Esophagus squamous epithelium (tissue), 5 donors: ENCODE measurements around the gene KAT2B. TPM values are rescaled to one million over a fixed set of nuclear protein-coding genes. Genes with fewer than 3 reads are reported as not detected.

ENCODE experiments used
- DNase-seq: peaks from one replicate; lab custom pipeline; 2025; lab: John Stamatoyannopoulos, UW
- H3K27ac ChIP-seq, 4 donors: fragments of 200-600 bp; sonication (generic); one replicate each; pipeline ENCODE4 v1.5.1; 2016 to 2019; ENCODE audit warnings: mild to moderate bottlenecking in 1 of 4
- H3K27me3 ChIP-seq, 4 donors: fragments of 200-600 bp; sonication (generic); 1 replicate in 3 of 4; 2 replicates in 1 of 4; pipeline versions ENCODE4 v1.5.1 to v1.6.0; 2017 to 2021; ENCODE audit warnings: antibody characterized with exemption in 1 of 4
- H3K36me3 ChIP-seq, 3 donors: fragments of 200-600 bp; sonication (generic); one replicate each; pipeline ENCODE4 v1.5.1; 2016 to 2019
- H3K4me1 ChIP-seq, 3 donors: fragments of 200-600 bp; sonication (generic); one replicate each; pipeline ENCODE4 v1.5.1; 2017 to 2019
- H3K4me3 ChIP-seq, 4 donors: fragments of 200-600 bp; sonication (generic); 1 replicate in 3 of 4; 2 replicates in 1 of 4; pipeline ENCODE4 v1.5.1; 2016 to 2019; ENCODE audit warnings: mild to moderate bottlenecking in 2 of 4, moderate library complexity in 1 of 4
- H3K9me3 ChIP-seq, 3 donors: fragments of 200-600 bp; sonication (generic); one replicate each; pipeline ENCODE4 v1.5.1; 2016 to 2019
- CTCF ChIP-seq, 6 experiments: fragments of 450-650 bp in 4 of 6; fragments of 200-600 bp in 2 of 6; sonication (generic) in 2 of 6; IDR thresholded peaks; one replicate each; pipeline ENCODE4 v1.5.1; 2016 to 2019; ENCODE audit warnings: antibody characterized with exemption in 6 of 6, mild to moderate bottlenecking in 4 of 6, moderate library complexity in 4 of 6
- POLR2A ChIP-seq, 4 donors: fragments of 450-650 bp; IDR thresholded peaks; one replicate each; pipeline ENCODE4 v1.6.1; 2017; ENCODE audit warnings: antibody characterized with exemption in 4 of 4, mild to moderate bottlenecking in 4 of 4, moderate library complexity in 3 of 4
- WGBS, 2 donors: methylation state at CpG; one replicate each; pipeline ENCODE4 v1.1.5; 2018; 5-methylcytosine and 5-hydroxymethylcytosine counted together
- intact Hi-C: fragments of 100-400 bp; cut with DNase I; formaldehyde crosslinking; loops from one replicate; pipeline ENCODE4 v1.15.0; 2022
- total RNA-seq, 4 donors: library from RNA; depleted of rRNA; stranded (reverse); fragments of >200 nt; gene quantifications; one replicate each; pipeline ENCODE4 v1.1.0, GENCODE V29; 2016
- donor health status: DM: yes; HTN: yes; CAD: no.

Gene KAT2B
- total RNA-seq, 4 donors from 2014 or later = 20.0 to 27.1 (median 23.8) TPM

GRCh38 chr3:20073068-20073467 is 32.8 kb downstream of the KAT2B start:
- intact Hi-C loops = no loop called here
- Histone ChIP-seq H3K36me3 (peaks cover 0 to 16% (median 0%) of the 10 kb centered on the region in 3 donors), H3K9me3 (no peaks in the 10 kb centered on the region), H3K27ac (no peak overlapping the region), H3K4me1 (peaks cover 0 to 32% (median 0%) of the 10 kb centered on the region in 3 donors), H3K4me3 (no peak overlapping the region), H3K27me3 (no peaks in the 10 kb centered on the region)
- TF ChIP-seq POLR2A (IDR thresholded peaks at IDR 0.05) (no peak), CTCF (IDR thresholded peaks at IDR 0.05) (no peak)
- WGBS, 2 donors = 79 to 88% methylated on average over 5 of the region's 5 CpGs
- DNase-seq = no peak

GRCh38 chr3:20073683-20074082 is 33.4 kb downstream of the KAT2B start:
- H3K9me3 ChIP-seq = no peaks in the 10 kb centered on the region
- no peaks in the 10 kb centered on the region for H3K27me3 ChIP-seq
- H3K4me3 ChIP-seq = no peak overlapping the region
- H3K36me3 ChIP-seq = peaks cover 0 to 22% (median 0%) of the 10 kb centered on the region in 3 donors
- peak overlapping the region in 2 of 4 donors; percentile 32 to 53 for H3K27ac ChIP-seq
- DNase-seq = no peak
- peaks cover 0 to 25% (median 0%) of the 10 kb centered on the region in 3 donors for H3K4me1 ChIP-seq
- 37 to 50% methylated on average over 4 of the region's 4 CpGs for WGBS, 2 donors
- intact Hi-C loops = no loop called here
- TF ChIP-seq POLR2A (IDR thresholded peaks at IDR 0.05) (no peak), CTCF (IDR thresholded peaks at IDR 0.05) (no peak)

GRCh38 chr3:20074226-20075063 is 34.2 kb downstream of the KAT2B start:
- 30 to 79% methylated on average over 4 to 6 of the region's 6 CpGs for WGBS, 2 donors
- no peak for DNase-seq
- TF ChIP-seq POLR2A (IDR thresholded peaks at IDR 0.05) (no peak), CTCF (IDR thresholded peaks at IDR 0.05) (no peak)
- Histone ChIP-seq H3K4me1 (peaks cover 0 to 20% (median 0%) of the 10 kb centered on the region in 3 donors), H3K36me3 (peaks cover 0 to 29% (median 0%) of the 10 kb centered on the region in 3 donors), H3K4me3 (no peak overlapping the region), H3K27ac (peak overlapping the region in 2 of 4 donors; percentile 32 to 53), H3K9me3 (no peaks in the 10 kb centered on the region), H3K27me3 (no peaks in the 10 kb centered on the region)
- intact Hi-C loops = no loop called here

- H3K27me3 ChIP-seq = no peaks in the 10 kb centered on the region
- H3K4me1 ChIP-seq = peaks cover 2 to 27% (median 5%) of the 10 kb centered on the region in 3 donors
- intact Hi-C loops = no loop called here
- no peak overlapping the region for H3K4me3 ChIP-seq
- WGBS, 2 donors = 93 to 95% methylated on average over 5 of the region's 5 CpGs
- H3K36me3 ChIP-seq = peaks cover 0 to 35% (median 0%) of the 10 kb centered on the region in 3 donors
- DNase-seq = no peak
- H3K9me3 ChIP-seq = no peaks in the 10 kb centered on the region
- peak overlapping the region in 2 of 4 donors; percentile 32 to 53 for H3K27ac ChIP-seq
- no peak for TF ChIP-seq CTCF (IDR thresholded peaks at IDR 0.05)
- no peak for TF ChIP-seq POLR2A (IDR thresholded peaks at IDR 0.05)
Observed at GRCh38 chr3:20075197-20075596, 35.0 kb downstream of the KAT2B start.

- no peaks in the 10 kb centered on the region for H3K27me3 ChIP-seq
- intact Hi-C loops = no loop called here
- DNase-seq = no peak
- H3K4me3 ChIP-seq = no peak overlapping the region
- 86% methylated on average over 6 of the region's 6 CpGs for WGBS, 2 donors
- H3K27ac ChIP-seq = no peak overlapping the region
- TF ChIP-seq CTCF (IDR thresholded peaks at IDR 0.05) = no peak
- TF ChIP-seq POLR2A (IDR thresholded peaks at IDR 0.05) = no peak
- peaks cover 0 to 35% (median 0%) of the 10 kb centered on the region in 3 donors for H3K36me3 ChIP-seq
- peaks cover 10 to 40% (median 15%) of the 10 kb centered on the region in 3 donors for H3K4me1 ChIP-seq
- H3K9me3 ChIP-seq = no peaks in the 10 kb centered on the region
Observed at GRCh38 chr3:20076296-20076997, 36.2 kb downstream of the KAT2B start.
